ENCODE measurements around the gene GNG8.

Gene GNG8

DNA sequence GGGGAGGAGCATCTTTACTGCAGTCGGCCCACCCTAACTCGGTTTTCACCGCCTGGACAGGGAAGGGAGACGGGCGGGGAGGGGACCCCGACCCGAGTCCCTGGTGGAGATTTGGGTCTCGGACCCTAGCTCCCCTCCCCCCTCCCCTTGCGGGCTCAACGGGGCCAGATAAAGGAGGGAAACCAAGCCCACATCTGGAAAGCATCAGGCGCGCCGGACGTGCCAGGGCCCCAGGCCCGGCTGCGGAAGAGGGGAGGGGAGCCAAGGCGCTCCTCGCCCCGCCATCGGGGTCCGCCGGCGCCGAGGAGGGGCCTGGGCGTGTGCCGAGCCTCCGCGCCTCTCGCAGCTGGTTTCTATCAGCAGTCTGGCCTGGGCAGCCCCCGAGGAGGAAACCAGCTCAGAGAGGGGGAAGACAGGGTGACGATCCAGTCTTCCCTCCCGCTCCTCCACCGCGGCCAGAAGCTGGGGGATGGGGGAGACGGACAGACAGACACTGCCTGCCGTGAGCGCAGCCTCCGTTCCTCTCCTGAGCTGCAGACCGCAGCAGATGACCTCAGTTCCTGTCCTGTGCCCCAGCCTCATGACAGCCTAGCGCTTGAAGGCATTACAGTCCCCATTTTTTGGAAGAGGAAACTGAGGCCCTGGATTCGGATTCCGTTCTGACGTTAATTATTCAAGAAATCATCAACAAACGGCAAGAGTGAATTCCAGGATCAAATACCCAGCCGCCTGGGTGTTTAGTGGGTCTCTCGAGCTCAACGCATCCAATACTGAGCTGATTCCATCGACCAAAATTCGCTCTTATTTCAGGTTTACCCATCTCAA is 3.6 kb upstream of the GNG8 start:
- TF ChIP-seq, protein P1, sequence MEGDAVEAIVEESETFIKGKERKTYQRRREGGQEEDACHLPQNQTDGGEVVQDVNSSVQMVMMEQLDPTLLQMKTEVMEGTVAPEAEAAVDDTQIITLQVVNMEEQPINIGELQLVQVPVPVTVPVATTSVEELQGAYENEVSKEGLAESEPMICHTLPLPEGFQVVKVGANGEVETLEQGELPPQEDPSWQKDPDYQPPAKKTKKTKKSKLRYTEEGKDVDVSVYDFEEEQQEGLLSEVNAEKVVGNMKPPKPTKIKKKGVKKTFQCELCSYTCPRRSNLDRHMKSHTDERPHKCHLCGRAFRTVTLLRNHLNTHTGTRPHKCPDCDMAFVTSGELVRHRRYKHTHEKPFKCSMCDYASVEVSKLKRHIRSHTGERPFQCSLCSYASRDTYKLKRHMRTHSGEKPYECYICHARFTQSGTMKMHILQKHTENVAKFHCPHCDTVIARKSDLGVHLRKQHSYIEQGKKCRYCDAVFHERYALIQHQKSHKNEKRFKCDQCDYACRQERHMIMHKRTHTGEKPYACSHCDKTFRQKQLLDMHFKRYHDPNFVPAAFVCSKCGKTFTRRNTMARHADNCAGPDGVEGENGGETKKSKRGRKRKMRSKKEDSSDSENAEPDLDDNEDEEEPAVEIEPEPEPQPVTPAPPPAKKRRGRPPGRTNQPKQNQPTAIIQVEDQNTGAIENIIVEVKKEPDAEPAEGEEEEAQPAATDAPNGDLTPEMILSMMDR (IDR thresholded peaks at IDR 0.05), result no peak

DNA sequence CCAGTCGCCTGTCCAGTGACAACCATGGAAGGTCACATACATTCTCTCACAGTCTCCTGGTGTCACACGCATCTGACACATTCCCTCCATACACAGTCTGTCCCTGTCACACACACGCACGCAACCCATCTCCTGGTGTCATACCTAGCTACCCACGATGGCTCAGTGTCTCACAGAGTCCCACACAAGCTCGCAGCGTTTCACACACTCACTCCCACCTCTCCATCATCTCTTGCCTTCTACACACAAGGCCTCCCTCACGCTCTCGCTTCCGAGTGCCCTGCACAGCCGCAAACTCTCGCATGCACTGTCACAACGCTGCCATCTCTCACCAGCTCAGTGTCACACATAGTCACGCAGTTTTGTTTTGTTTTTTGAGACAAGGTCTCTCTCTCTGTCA is 1.2 kb upstream of the GNG8 start:
- TF ChIP-seq, protein P1 (IDR thresholded peaks at IDR 0.05), result no peak

DNA sequence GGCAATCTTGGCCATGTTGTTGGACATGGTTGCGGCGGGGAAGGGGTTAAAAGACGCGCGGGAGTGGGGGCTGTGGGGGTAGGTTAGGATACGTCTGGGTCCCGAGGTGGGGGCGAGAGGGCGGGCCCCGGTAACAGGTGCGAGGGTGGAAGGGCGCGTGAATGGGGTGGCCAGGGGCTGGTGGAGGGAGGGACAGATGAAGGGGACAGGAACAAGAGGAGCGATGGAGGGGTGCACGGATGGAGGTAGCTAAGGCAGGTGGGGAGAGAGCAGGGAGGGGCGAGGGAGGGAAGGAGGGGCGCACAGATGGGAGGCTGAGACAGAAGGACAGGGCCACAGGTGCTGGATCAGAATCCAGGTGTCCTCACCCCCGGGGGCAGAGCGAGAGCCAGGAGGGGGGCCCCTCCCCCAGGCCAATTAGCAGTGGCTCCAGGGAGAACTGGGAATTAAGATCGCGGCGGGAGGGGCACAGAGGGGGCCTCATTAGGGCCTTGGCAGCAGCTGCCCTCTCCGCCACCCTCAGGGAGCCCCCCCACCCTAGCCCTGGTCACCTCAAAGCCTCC is 1.3 kb downstream of the GNG8 start:
- TF ChIP-seq, protein P1 (IDR thresholded peaks at IDR 0.05), result no peak

DNA sequence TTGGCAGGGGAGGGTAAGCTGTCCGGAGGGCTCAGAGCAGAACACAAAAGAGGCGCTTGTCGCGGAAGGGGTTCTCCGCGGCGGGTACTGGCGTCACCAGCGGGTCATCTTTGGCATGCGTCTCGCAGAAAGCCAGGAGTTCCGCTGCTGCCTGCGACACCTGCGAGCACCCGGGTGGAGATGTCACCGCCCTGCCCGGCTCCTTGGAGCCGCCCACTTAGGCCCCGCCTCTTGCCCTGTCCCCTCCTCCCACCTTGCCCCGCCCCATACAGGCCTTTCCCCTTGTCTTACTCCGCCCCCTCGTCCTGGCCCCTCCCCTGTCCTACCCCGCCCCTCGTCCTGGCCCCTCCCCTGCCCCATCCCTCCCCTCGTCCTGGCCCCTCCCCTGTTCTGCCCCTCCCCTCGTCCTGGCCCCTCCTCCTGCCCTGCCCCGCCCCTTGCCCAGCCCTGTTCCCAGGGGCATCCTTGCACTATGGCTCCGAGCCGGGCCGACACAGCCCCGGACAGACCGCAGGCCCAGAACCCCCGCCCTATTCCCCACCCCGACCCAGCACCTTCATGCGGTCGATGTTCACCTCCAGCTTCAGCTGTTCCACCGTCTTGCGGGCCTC is 1.9 kb downstream of the GNG8 start:
- TF ChIP-seq, protein P1 (IDR thresholded peaks at IDR 0.05), result no peak

DNA sequence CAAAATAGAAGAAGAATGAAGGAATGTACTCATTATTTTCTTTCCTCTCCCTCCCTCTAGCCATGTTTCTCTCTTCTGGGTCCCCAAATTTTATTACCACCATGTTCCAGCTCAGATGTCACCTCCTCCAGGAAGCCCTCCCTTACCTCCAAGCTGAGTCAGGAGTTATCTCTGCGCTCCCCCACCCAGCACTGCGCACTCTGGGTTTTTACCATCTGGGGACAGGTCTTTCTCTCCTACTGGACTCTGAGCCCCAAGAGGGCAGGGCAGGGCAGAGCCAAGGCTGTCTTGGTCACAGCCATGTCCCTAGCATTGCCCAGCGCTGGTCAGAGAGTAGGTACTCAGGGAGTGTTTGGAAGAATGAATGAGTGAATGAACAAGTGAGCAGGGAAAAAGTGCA is 2.9 kb downstream of the GNG8 start:
- TF ChIP-seq, protein P1 (IDR thresholded peaks at IDR 0.05), result no peak

DNA sequence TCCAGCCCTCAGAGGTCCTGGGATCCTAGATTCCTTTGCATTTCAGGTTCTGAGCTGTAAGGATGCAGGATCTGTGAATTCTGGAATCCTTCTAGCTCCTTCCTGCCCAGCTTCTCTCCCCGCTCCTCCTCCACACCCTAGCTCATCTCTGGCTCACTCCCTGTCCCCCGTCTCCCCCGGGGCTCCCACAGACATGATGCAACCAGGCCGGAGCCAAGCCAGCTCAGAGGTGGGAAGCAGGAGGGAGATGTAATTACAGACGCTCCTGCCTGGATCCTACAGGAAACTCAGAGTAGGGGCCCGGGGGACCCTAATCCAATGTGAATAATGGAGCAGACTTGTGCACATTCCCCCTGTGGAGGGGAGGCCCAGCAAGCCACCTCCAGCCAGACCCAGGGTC is 4.5 kb downstream of the GNG8 start:
- TF ChIP-seq, protein P1 (IDR thresholded peaks at IDR 0.05), result no peak

DNA sequence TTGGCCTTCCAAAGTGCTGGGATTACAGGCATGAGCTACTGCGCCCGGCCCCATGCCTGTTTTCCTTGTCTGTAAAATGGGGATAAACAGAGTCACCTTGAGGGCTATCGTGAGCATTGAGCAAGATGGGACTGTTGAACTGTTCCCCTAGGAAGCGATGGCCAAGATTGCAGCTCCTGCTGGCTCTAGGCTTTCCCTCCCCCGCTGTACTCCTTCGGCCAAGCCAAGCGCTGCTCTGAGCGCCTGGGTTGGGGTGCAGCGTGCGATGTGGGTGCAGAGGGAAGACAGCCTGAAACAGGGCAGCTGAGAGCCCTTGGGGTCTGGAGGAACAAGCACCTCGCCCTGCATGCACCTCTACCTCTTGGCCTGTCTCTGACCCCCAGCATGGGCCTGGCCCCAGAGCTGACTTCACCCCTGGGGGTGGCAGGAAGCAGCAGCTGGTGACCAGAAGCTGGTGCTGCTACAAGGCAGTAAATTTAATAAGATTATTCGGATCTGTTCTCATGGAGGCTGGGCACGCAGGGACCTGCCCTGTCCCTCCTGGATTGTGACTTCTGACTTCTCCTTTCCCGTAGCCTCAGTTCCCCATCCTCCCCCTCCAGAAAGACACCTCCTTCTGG is 5.3 kb downstream of the GNG8 start:
- TF ChIP-seq, protein P1 (IDR thresholded peaks at IDR 0.05), result no peak
